ENCODE results near the gene ADPRHL1. TPM values are rescaled to one million over a fixed set of nuclear protein-coding genes. Genes with fewer than 3 reads are reported as not detected.

Gene ADPRHL1
- total RNA-seq, 1 donor from 2014 or later = 3.1 TPM

DNA sequence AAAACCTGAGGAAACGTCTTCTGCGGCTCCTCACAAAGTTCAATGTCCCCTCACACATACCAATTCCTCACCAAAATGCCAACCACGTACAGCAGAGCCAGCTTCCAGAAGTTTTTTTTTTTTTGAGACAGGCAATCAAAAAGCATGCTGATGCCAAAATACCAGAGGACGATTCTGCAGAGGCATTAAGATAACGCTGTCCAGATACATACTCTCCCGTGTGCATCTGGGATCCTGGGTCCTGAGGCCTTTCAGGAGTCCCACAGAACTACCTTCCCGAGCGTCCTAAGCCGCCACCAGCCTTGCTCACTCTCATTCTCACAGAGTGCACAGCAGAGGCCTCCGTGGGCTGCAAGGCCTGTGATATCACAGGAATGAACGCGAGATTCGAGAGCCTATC lies 32.3 kb upstream of the ADPRHL1 start:
- Histone ChIP-seq H3K27me3 (ENCODE audit: insufficient read depth, low read length) (no peaks in the 10 kb centered on the region), H3K4me2 (ENCODE audit: low read length) (no peak overlapping the region), H4K20me1 (ENCODE audit: insufficient read depth, low read length) (peaks cover 70% of the 10 kb centered on the region), H2AFZ (ENCODE audit: low read depth, low read length) (no peak overlapping the region), H3K27ac (ENCODE audit: low read depth, low read length) (no peak overlapping the region), H3K9me3 (ENCODE audit: insufficient read depth, low read depth, low read length) (no peaks in the 10 kb centered on the region), H3K36me3 (ENCODE audit: insufficient read depth, low read length) (no peaks in the 10 kb centered on the region), H3K4me1 (ENCODE audit: insufficient read depth, low read length) (peaks cover 17% of the 10 kb centered on the region), H3K79me2 (ENCODE audit: insufficient read depth, low read length) (peaks cover 83% of the 10 kb centered on the region), H3K9ac (ENCODE audit: low read length) (no peak overlapping the region), H3K4me3 (ENCODE audit: insufficient read depth, low read depth, low read length) (no peak overlapping the region)
- H3K36me3 Mint-ChIP-seq (ENCODE audit: low read depth, unreplicated experiment) = peaks cover 2% of the 10 kb centered on the region
- H3K9me3 Mint-ChIP-seq (ENCODE audit: unreplicated experiment) = no peaks in the 10 kb centered on the region
- no peaks in the 10 kb centered on the region for H3K27me3 Mint-ChIP-seq (ENCODE audit: low read depth, unreplicated experiment)
- DNase-seq (ENCODE audit: low read depth) = no peak
- H3K4me3 Mint-ChIP-seq (ENCODE audit: unreplicated experiment) = no peak overlapping the region
- no peak for TF ChIP-seq EZH2 (IDR thresholded peaks at IDR 0.05; ENCODE audit: insufficient read depth, low read length)
- TF ChIP-seq, protein P1, sequence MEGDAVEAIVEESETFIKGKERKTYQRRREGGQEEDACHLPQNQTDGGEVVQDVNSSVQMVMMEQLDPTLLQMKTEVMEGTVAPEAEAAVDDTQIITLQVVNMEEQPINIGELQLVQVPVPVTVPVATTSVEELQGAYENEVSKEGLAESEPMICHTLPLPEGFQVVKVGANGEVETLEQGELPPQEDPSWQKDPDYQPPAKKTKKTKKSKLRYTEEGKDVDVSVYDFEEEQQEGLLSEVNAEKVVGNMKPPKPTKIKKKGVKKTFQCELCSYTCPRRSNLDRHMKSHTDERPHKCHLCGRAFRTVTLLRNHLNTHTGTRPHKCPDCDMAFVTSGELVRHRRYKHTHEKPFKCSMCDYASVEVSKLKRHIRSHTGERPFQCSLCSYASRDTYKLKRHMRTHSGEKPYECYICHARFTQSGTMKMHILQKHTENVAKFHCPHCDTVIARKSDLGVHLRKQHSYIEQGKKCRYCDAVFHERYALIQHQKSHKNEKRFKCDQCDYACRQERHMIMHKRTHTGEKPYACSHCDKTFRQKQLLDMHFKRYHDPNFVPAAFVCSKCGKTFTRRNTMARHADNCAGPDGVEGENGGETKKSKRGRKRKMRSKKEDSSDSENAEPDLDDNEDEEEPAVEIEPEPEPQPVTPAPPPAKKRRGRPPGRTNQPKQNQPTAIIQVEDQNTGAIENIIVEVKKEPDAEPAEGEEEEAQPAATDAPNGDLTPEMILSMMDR (IDR thresholded peaks at IDR 0.05; ENCODE audit: insufficient read depth, low read depth, low read length) = no peak
- no peak overlapping the region for H3K27ac Mint-ChIP-seq (ENCODE audit: unreplicated experiment)
- H3K4me1 Mint-ChIP-seq (ENCODE audit: low read depth, unreplicated experiment) = peaks cover 12% of the 10 kb centered on the region
- no peak for FAIRE-seq

DNA sequence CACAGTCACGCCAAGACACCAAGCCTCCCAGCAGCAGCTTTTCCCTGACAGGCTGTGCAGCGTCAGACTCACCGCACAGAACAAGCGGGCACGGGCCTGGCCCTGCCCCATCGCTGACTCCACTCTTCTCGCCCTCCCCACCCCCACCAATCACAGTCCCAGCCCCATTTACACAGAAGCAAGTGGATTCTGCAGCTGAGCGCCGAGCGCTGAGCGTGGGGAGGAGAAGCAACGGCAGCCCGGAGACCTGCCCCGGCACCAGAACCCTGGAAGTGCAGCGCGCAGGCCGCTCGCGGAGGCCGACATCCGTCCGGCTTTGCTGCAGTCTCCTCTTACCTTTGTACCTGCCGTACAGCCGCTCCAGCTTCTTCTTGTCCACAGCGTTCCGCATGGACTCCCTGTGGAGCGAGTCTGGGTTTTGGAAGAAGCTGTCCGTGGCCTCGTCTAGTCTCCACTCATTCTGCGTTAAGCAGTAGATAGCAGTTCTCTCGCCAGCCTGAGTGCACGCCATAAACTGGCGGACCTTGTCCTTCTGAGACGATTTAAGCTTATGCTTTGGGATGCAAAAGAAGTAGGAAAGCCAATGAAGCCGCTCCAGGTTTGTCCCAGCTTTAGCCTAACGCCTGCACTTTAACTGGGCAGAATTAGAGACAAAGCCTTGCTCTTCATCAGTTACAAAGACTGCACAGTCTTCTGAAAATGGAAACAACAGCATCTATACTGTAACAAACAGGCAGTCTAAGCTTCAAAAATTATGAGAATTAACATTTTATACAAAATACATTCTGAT lies 30.4 kb upstream of the ADPRHL1 start:
- Mint-ChIP-seq H3K27me3 (ENCODE audit: low read depth, unreplicated experiment) (no peaks in the 10 kb centered on the region), H3K4me1 (ENCODE audit: low read depth, unreplicated experiment) (peaks cover 2% of the 10 kb centered on the region), H3K9me3 (ENCODE audit: unreplicated experiment) (no peaks in the 10 kb centered on the region), H3K4me3 (ENCODE audit: unreplicated experiment) (no peak overlapping the region), H3K27ac (ENCODE audit: unreplicated experiment) (no peak overlapping the region), H3K36me3 (ENCODE audit: low read depth, unreplicated experiment) (peaks cover 8% of the 10 kb centered on the region)
- no peak for FAIRE-seq
- DNase-seq (ENCODE audit: low read depth) = no peak
- Histone ChIP-seq H2AFZ (ENCODE audit: low read depth, low read length) (peak overlapping the region; percentile 0), H3K4me2 (ENCODE audit: low read length) (peak overlapping the region; percentile 32), H3K27ac (ENCODE audit: low read depth, low read length) (no peak overlapping the region), H3K4me3 (ENCODE audit: insufficient read depth, low read depth, low read length) (no peak overlapping the region), H3K79me2 (ENCODE audit: insufficient read depth, low read length) (peaks cover 71% of the 10 kb centered on the region), H3K4me1 (ENCODE audit: insufficient read depth, low read length) (peaks cover 4% of the 10 kb centered on the region), H3K9me3 (ENCODE audit: insufficient read depth, low read depth, low read length) (no peaks in the 10 kb centered on the region), H3K27me3 (ENCODE audit: insufficient read depth, low read length) (no peaks in the 10 kb centered on the region), H4K20me1 (ENCODE audit: insufficient read depth, low read length) (peaks cover 57% of the 10 kb centered on the region), H3K9ac (ENCODE audit: low read length) (no peak overlapping the region), H3K36me3 (ENCODE audit: insufficient read depth, low read length) (peaks cover 13% of the 10 kb centered on the region)
- TF ChIP-seq EZH2 (IDR thresholded peaks at IDR 0.05; ENCODE audit: insufficient read depth, low read length) = no peak
- TF ChIP-seq, protein P1 (IDR thresholded peaks at IDR 0.05; ENCODE audit: insufficient read depth, low read depth, low read length) = no peak

DNA sequence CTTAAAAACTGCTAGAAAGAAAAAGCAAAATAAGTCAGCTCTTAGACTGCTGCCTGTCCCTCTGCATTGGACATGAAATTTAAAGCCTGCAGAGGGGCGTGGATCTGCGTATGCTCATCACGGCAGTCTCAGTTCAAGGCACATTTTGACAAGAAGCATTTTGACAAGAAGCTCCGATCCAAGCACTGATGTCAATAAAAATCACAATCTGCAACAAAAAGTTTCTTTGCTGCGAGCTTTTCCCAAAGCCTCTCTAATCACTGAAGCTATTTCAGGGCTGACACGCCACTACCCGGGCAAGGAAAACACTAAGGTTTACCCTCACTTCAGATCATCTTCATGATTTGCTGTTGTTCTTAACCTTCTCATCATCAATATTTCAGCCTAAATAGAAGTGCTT lies 29.8 kb upstream of the ADPRHL1 start:
- Mint-ChIP-seq H3K4me3 (ENCODE audit: unreplicated experiment) (no peak overlapping the region), H3K4me1 (ENCODE audit: low read depth, unreplicated experiment) (peaks cover 2% of the 10 kb centered on the region), H3K27me3 (ENCODE audit: low read depth, unreplicated experiment) (no peaks in the 10 kb centered on the region), H3K36me3 (ENCODE audit: low read depth, unreplicated experiment) (peaks cover 8% of the 10 kb centered on the region), H3K9me3 (ENCODE audit: unreplicated experiment) (no peaks in the 10 kb centered on the region), H3K27ac (ENCODE audit: unreplicated experiment) (no peak overlapping the region)
- no peaks in the 10 kb centered on the region for H3K27me3 ChIP-seq (ENCODE audit: insufficient read depth, low read length)
- no peak overlapping the region for H3K4me3 ChIP-seq (ENCODE audit: insufficient read depth, low read depth, low read length)
- peak overlapping the region; percentile 32 for H3K4me2 ChIP-seq (ENCODE audit: low read length)
- peaks cover 51% of the 10 kb centered on the region for H4K20me1 ChIP-seq (ENCODE audit: insufficient read depth, low read length)
- H3K9ac ChIP-seq (ENCODE audit: low read length) = no peak overlapping the region
- TF ChIP-seq, protein P1 (IDR thresholded peaks at IDR 0.05; ENCODE audit: insufficient read depth, low read depth, low read length) = no peak
- TF ChIP-seq EZH2 (IDR thresholded peaks at IDR 0.05; ENCODE audit: insufficient read depth, low read length) = no peak
- peaks cover 16% of the 10 kb centered on the region for H3K36me3 ChIP-seq (ENCODE audit: insufficient read depth, low read length)
- FAIRE-seq (no peak), DNase-seq (ENCODE audit: low read depth) (no peak)
- no peak overlapping the region for H2AFZ ChIP-seq (ENCODE audit: low read depth, low read length)
- no peaks in the 10 kb centered on the region for H3K4me1 ChIP-seq (ENCODE audit: insufficient read depth, low read length)
- H3K79me2 ChIP-seq (ENCODE audit: insufficient read depth, low read length) = peaks cover 64% of the 10 kb centered on the region
- no peaks in the 10 kb centered on the region for H3K9me3 ChIP-seq (ENCODE audit: insufficient read depth, low read depth, low read length)
- H3K27ac ChIP-seq (ENCODE audit: low read depth, low read length) = no peak overlapping the region
